PFSK-1 (cell line): ENCODE results near the gene GAS7.

ENCODE experiments used
- POLR2AphosphoS5 ChIP-seq: IDR thresholded peaks from 2 replicates; pipeline ENCODE4 v1.6.1; 2012; ENCODE audit warnings: low read depth, mild to moderate bottlenecking, control low read depth, low read length, moderate library complexity
- TF ChIP-seq, protein P1 (sequence below), 2 experiments: IDR thresholded peaks; 2 replicates each; pipeline versions ENCODE4 v1.6.1 to v1.8.0; 2011 to 2012; ENCODE audit warnings: low read depth in 2 of 2, low read length in 2 of 2, control low read depth in 1 of 2, inconsistent platforms in 1 of 2, mild to moderate bottlenecking in 1 of 2, moderate library complexity in 1 of 2; ENCODE audit not compliant: insufficient read depth in 1 of 2

- TF ChIP-seq POLR2AphosphoS5, result no peak
- TF ChIP-seq, protein P1, sequence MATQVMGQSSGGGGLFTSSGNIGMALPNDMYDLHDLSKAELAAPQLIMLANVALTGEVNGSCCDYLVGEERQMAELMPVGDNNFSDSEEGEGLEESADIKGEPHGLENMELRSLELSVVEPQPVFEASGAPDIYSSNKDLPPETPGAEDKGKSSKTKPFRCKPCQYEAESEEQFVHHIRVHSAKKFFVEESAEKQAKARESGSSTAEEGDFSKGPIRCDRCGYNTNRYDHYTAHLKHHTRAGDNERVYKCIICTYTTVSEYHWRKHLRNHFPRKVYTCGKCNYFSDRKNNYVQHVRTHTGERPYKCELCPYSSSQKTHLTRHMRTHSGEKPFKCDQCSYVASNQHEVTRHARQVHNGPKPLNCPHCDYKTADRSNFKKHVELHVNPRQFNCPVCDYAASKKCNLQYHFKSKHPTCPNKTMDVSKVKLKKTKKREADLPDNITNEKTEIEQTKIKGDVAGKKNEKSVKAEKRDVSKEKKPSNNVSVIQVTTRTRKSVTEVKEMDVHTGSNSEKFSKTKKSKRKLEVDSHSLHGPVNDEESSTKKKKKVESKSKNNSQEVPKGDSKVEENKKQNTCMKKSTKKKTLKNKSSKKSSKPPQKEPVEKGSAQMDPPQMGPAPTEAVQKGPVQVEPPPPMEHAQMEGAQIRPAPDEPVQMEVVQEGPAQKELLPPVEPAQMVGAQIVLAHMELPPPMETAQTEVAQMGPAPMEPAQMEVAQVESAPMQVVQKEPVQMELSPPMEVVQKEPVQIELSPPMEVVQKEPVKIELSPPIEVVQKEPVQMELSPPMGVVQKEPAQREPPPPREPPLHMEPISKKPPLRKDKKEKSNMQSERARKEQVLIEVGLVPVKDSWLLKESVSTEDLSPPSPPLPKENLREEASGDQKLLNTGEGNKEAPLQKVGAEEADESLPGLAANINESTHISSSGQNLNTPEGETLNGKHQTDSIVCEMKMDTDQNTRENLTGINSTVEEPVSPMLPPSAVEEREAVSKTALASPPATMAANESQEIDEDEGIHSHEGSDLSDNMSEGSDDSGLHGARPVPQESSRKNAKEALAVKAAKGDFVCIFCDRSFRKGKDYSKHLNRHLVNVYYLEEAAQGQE (IDR thresholded peaks at IDR 0.05; ENCODE audit: insufficient read depth in 1 of 2, low read depth in 2 of 2, low read length in 2 of 2), result no peak
Observed at GRCh38 chr17:10247810-10248209, 49.4 kb upstream of the GAS7 start.
